Keratinocyte (primary cell): ENCODE data around the gene GSS. TPM values are rescaled to one million over a fixed set of nuclear protein-coding genes. Genes with fewer than 3 reads are reported as not detected.

ENCODE experiments used
- DNase-seq: peaks from one replicate; pipeline ENCODE4 v3.0.0-alpha.2; 2011; ENCODE audit warnings: low read depth, missing footprints, low spot score
- FAIRE-seq: peaks from 2 replicates; lab custom pipeline; 2011; peaks lifted over from hg19 to GRCh38; lab: Jason Lieb, UNC
- H2AFZ ChIP-seq: 2 replicates; pipeline ENCODE4 v1.6.0; 2012; ENCODE audit warnings: low read length, control low read depth, inconsistent platforms; ENCODE audit not compliant: control insufficient read depth
- H3K27ac ChIP-seq: 2 replicates; pipeline ENCODE4 v1.5.1; 2011; ENCODE audit warnings: low read length; ENCODE audit not compliant: control insufficient read depth, insufficient read depth
- H3K27me3 ChIP-seq: 3 replicates; pipeline ENCODE4 v1.6.0; 2011; ENCODE audit warnings: low read length; ENCODE audit not compliant: control insufficient read depth, insufficient read depth; ENCODE audit errors: extremely low read depth
- H3K36me3 ChIP-seq, 2 experiments: 2 replicates in 1 of 2; 3 replicates in 1 of 2; pipeline ENCODE4 v1.5.1; 2011; ENCODE audit warnings: low read length in 2 of 2, mild to moderate bottlenecking in 1 of 2; ENCODE audit not compliant: control insufficient read depth in 2 of 2, insufficient read depth in 2 of 2; ENCODE audit errors: extremely low read depth in 1 of 2
- H3K4me1 ChIP-seq: 3 replicates; pipeline ENCODE4 v1.5.1; 2011; ENCODE audit warnings: low read length; ENCODE audit not compliant: control insufficient read depth, insufficient read depth; ENCODE audit errors: extremely low read depth
- H3K4me2 ChIP-seq: 3 replicates; pipeline ENCODE4 v1.6.0; 2011; ENCODE audit warnings: low read depth, low read length; ENCODE audit not compliant: control insufficient read depth, insufficient read depth; ENCODE audit errors: extremely low read depth
- H3K4me3 ChIP-seq, 3 experiments: fragments of 200-600 bp in 1 of 3; sonication (generic) in 1 of 3; 2 replicates in 2 of 3; 3 replicates in 1 of 3; pipeline ENCODE4 v1.5.1; 2011 to 2016; ENCODE audit warnings: low read length in 3 of 3, mild to moderate bottlenecking in 3 of 3, control low read depth in 2 of 3, inconsistent platforms in 1 of 3, low read depth in 1 of 3, mixed read lengths in 1 of 3, mixed run types in 1 of 3, moderate library complexity in 1 of 3; ENCODE audit not compliant: control insufficient read depth in 2 of 3, insufficient read depth in 2 of 3; ENCODE audit errors: extremely low read depth in 1 of 3
- H3K79me2 ChIP-seq: 2 replicates; pipeline ENCODE4 v1.6.0; 2012; ENCODE audit warnings: low read length; ENCODE audit not compliant: control insufficient read depth, insufficient read depth
- H3K9ac ChIP-seq: 3 replicates; pipeline ENCODE4 v1.6.0; 2011; ENCODE audit warnings: low read length; ENCODE audit not compliant: control insufficient read depth, insufficient read depth; ENCODE audit errors: extremely low read depth
- H3K9me1 ChIP-seq: 3 replicates; pipeline ENCODE4 v1.6.0; 2011; ENCODE audit warnings: low read length; ENCODE audit not compliant: control insufficient read depth, insufficient read depth; ENCODE audit errors: extremely low read depth
- H3K9me3 ChIP-seq: 2 replicates; pipeline ENCODE4 v1.5.1; 2012; ENCODE audit warnings: low read depth, low read length; ENCODE audit not compliant: control insufficient read depth
- H4K20me1 ChIP-seq: 3 replicates; pipeline ENCODE4 v1.6.0; 2011; ENCODE audit warnings: low read length; ENCODE audit not compliant: control insufficient read depth, insufficient read depth; ENCODE audit errors: extremely low read depth
- EZH2 ChIP-seq: IDR thresholded peaks from one replicate; pipeline ENCODE4 v1.6.1; 2012; ENCODE audit warnings: inconsistent platforms, mild to moderate bottlenecking, low read length, moderate library complexity
- dilution Hi-C: fragments of 300-500 bp; cut with MboI; formaldehyde crosslinking; loops from one replicate; pipeline ENCODE4 v1.7.0; 2020; ENCODE audit warnings: low sequenced_read_pairs; ENCODE audit not compliant: extremely low pct_ligation_motif_present
- polyA plus RNA-seq, 5 experiments: library from polyadenylated mRNA; depleted of rRNA in 3 of 5; stranded (reverse) in 3 of 5; stranded (forward) in 1 of 5; unstranded in 1 of 5; fragments of >200 nt; gene quantifications; 1 replicate in 1 of 5; 2 replicates in 3 of 5; 3 replicates in 1 of 5; pipeline versions ENCODE4 v1.2.1 to v1.2.3, GENCODE V29; 2011 to 2012; ENCODE audit warnings: missing spikeins in 2 of 5, low read depth in 1 of 5, low replicate concordance in 1 of 5
- TF ChIP-seq, protein P1 (sequence below), 3 experiments: IDR thresholded peaks in 1 of 3; conservative IDR thresholded peaks in 1 of 3; optimal IDR thresholded peaks in 1 of 3; 2 replicates in 2 of 3; 3 replicates in 1 of 3; pipeline versions ENCODE3 to v1.5.1; 2011; ENCODE audit warnings: low read length in 3 of 3, mild to moderate bottlenecking in 3 of 3, moderate library complexity in 2 of 3, control low read depth in 1 of 3, inconsistent platforms in 1 of 3; ENCODE audit not compliant: insufficient read depth in 2 of 3; ENCODE audit errors: extremely low read depth in 1 of 3

The GSS gene
- polyA plus RNA-seq, 1 donor (not counting 4 experiments of a cell fraction or from before 2014, with no cell fraction given), result 101 TPM

GRCh38 chr20:34894723-34895122 is 60.9 kb downstream of the GSS start:
- Histone ChIP-seq H3K27ac (no peak overlapping the region), H3K79me2 (peaks cover 32% of the 10 kb centered on the region), H2AFZ (no peak overlapping the region), H3K9ac (no peak overlapping the region), H3K9me1 (no peaks in the 10 kb centered on the region), H3K4me1 (peaks cover 28% of the 10 kb centered on the region), H3K36me3 (peaks cover 2 to 20% of the 10 kb centered on the region in 2 experiments), H3K4me2 (no peak overlapping the region), H4K20me1 (no peaks in the 10 kb centered on the region), H3K4me3 (no peak overlapping the region), H3K27me3 (no peaks in the 10 kb centered on the region), H3K9me3 (no peaks in the 10 kb centered on the region)
- DNase-seq (no peak), FAIRE-seq (no peak)
- TF ChIP-seq EZH2, result no peak
- TF ChIP-seq, protein P1, sequence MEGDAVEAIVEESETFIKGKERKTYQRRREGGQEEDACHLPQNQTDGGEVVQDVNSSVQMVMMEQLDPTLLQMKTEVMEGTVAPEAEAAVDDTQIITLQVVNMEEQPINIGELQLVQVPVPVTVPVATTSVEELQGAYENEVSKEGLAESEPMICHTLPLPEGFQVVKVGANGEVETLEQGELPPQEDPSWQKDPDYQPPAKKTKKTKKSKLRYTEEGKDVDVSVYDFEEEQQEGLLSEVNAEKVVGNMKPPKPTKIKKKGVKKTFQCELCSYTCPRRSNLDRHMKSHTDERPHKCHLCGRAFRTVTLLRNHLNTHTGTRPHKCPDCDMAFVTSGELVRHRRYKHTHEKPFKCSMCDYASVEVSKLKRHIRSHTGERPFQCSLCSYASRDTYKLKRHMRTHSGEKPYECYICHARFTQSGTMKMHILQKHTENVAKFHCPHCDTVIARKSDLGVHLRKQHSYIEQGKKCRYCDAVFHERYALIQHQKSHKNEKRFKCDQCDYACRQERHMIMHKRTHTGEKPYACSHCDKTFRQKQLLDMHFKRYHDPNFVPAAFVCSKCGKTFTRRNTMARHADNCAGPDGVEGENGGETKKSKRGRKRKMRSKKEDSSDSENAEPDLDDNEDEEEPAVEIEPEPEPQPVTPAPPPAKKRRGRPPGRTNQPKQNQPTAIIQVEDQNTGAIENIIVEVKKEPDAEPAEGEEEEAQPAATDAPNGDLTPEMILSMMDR (optimal IDR thresholded peaks at IDR 0.05 in 1 of 3, IDR thresholded peaks at IDR 0.05 in 1 of 3, conservative IDR thresholded peaks at IDR 0.05 in 1 of 3; ENCODE audit: extremely low read depth in 1 of 3, insufficient read depth in 2 of 3, low read length in 3 of 3), result no peak
- dilution Hi-C loops, result no loop called here

- no peaks in the 10 kb centered on the region for H3K9me1 ChIP-seq
- peaks cover 2 to 27% of the 10 kb centered on the region in 2 experiments for H3K36me3 ChIP-seq
- H3K4me1 ChIP-seq, result peaks cover 28% of the 10 kb centered on the region
- H4K20me1 ChIP-seq, result no peaks in the 10 kb centered on the region
- H3K4me3 ChIP-seq, result no peak overlapping the region
- no peaks in the 10 kb centered on the region for H3K9me3 ChIP-seq
- H2AFZ ChIP-seq, result no peak overlapping the region
- dilution Hi-C loops, result no loop called here
- H3K4me2 ChIP-seq, result no peak overlapping the region
- H3K27ac ChIP-seq, result no peak overlapping the region
- DNase-seq (no peak), FAIRE-seq (no peak)
- no peaks in the 10 kb centered on the region for H3K27me3 ChIP-seq
- TF ChIP-seq EZH2, result no peak
- TF ChIP-seq, protein P1 (optimal IDR thresholded peaks at IDR 0.05 in 1 of 3, IDR thresholded peaks at IDR 0.05 in 1 of 3, conservative IDR thresholded peaks at IDR 0.05 in 1 of 3; ENCODE audit: extremely low read depth in 1 of 3, insufficient read depth in 2 of 3, low read length in 3 of 3), result no peak
- H3K79me2 ChIP-seq, result peaks cover 37% of the 10 kb centered on the region
- H3K9ac ChIP-seq, result no peak overlapping the region
These were observed 62.9 kb downstream of the GSS start for GRCh38 chr20:34892671-34893070.
